Keratinocyte (primary cell): Measurements from ENCODE around the gene UQCRH. TPM values are rescaled to one million over a fixed set of nuclear protein-coding genes. Genes with fewer than 3 reads are reported as not detected.

Experiments used
- polyA plus RNA-seq, 5 experiments: library from polyadenylated mRNA; depleted of rRNA in 3 of 5; stranded (reverse) in 3 of 5; stranded (forward) in 1 of 5; unstranded in 1 of 5; fragments of >200 nt; gene quantifications; 1 replicate in 1 of 5; 2 replicates in 3 of 5; 3 replicates in 1 of 5; pipeline versions ENCODE4 v1.2.1 to v1.2.3, GENCODE V29; 2011 to 2012; ENCODE audit warnings: missing spikeins in 2 of 5, low read depth in 1 of 5, low replicate concordance in 1 of 5

The UQCRH gene
- polyA plus RNA-seq, 1 donor (not counting 4 experiments of a cell fraction or from before 2014, with no cell fraction given) = 970 TPM

Other genes starting within 250 kb of the UQCRH start
- 6.8 to 11.9 TPM (median 11.7 TPM) in 3 replicates for gene PIK3R3, start 171.1 kb upstream of the UQCRH start, polyA plus RNA-seq
- gene TSPAN1, start 128.6 kb upstream of the UQCRH start, polyA plus RNA-seq = 312 to 376 TPM (median 362 TPM) in 3 replicates
- gene P3R3URF, start 127.2 kb upstream of the UQCRH start, polyA plus RNA-seq = not detected in 3 replicates
- gene POMGNT1, start 105.3 kb upstream of the UQCRH start, polyA plus RNA-seq = 49.6 to 64.6 TPM (median 60.9 TPM) in 3 replicates
- gene LURAP1, start 100.4 kb upstream of the UQCRH start, polyA plus RNA-seq = 3.5 to 4.5 TPM (median 4.1 TPM) in 3 replicates
- 0.42 to 5.1 TPM (median 3.8 TPM) in 3 replicates for gene RAD54L, start 55.9 kb upstream of the UQCRH start, polyA plus RNA-seq
- 51.2 to 77.6 TPM (median 70.8 TPM) in 3 replicates for gene LRRC41, start 82 bp upstream of the UQCRH start, polyA plus RNA-seq
- 26.3 to 28.2 TPM (median 26.6 TPM) in 3 replicates for gene NSUN4, start 37.1 kb downstream of the UQCRH start, polyA plus RNA-seq
- 5.3 to 8.5 TPM (median 5.4 TPM) in 3 replicates for gene FAAH, start 90.6 kb downstream of the UQCRH start, polyA plus RNA-seq
- gene DMBX1, start 186.1 kb downstream of the UQCRH start, polyA plus RNA-seq = not detected in 3 replicates
- gene KNCN, start 247.9 kb downstream of the UQCRH start, polyA plus RNA-seq = not detected in 3 replicates